K562 (cell line): ENCODE data around the gene PLA2R1. TPM values are rescaled to one million over a fixed set of nuclear protein-coding genes. Genes with fewer than 3 reads are reported as not detected.

ENCODE experiments used
- ATAC-seq: fragments of 200-7000 bp; cut with Tn5 transposase; 3 replicates; pipeline ENCODE4 v1.9.1; 2020; ENCODE audit warnings: moderate library complexity
- BruUV-seq: library from RNA; stranded (reverse); fragments of 400-500 nt; replicated peaks from 2 replicates; lab custom pipeline; 2021; lab: Mats Ljungman, UMichigan
- CTCF ChIA-PET: fragments of 300-600 bp; formaldehyde crosslinking; extraction: SDS; loops from one replicate; lab custom pipeline; 2021; ENCODE audit warnings: low intra/inter-chr PET ratio; lab: Yijun Ruan, JAX
- POLR2A ChIA-PET: fragments of 300-600, 350-650 bp; sonication (Branson Sonifier 250); formaldehyde crosslinking; extraction: SDS; loops from one replicate; lab custom pipeline; 2021; ENCODE audit warnings: antibody characterized with exemption, inconsistent platforms; lab: Yijun Ruan, JAX
- DNase-seq, 4 experiments: peaks; one replicate each; pipeline versions ENCODE4 v3.0.0 to v3.0.0-alpha.2; 2011 to 2018; ENCODE audit warnings: low spot score in 3 of 4, mixed read lengths in 3 of 4; ENCODE audit errors: extremely low read depth in 1 of 4
- FAIRE-seq: peaks from 2 replicates; lab custom pipeline; 2011; peaks lifted over from hg19 to GRCh38; lab: Jason Lieb, UNC
- H2AFZ ChIP-seq: 2 replicates; pipeline ENCODE4 v1.6.0; 2011; ENCODE audit warnings: low read depth, low read length, control low read depth, inconsistent platforms
- H3K27ac ChIP-seq: fragments of 200-600 bp; 3 replicates; pipeline ENCODE4 v1.8.0; 2011; ENCODE audit warnings: low read depth, mild to moderate bottlenecking, control low read depth, inconsistent platforms, low read length, moderate library complexity, mixed read lengths; ENCODE audit errors: extremely low read depth
- H3K27me3 ChIP-seq, 2 experiments: fragments of 300-600 bp in 1 of 2; 2 replicates in 1 of 2; 3 replicates in 1 of 2; pipeline versions ENCODE4 v1.6.0 to v1.8.0; 2011; ENCODE audit warnings: inconsistent platforms in 2 of 2, low read length in 2 of 2, mild to moderate bottlenecking in 1 of 2, mixed read lengths in 1 of 2, moderate library complexity in 1 of 2; ENCODE audit not compliant: control insufficient read depth in 2 of 2, insufficient read depth in 2 of 2
- H3K36me3 ChIP-seq: fragments of 300-600 bp; 3 replicates; pipeline ENCODE4 v1.8.0; 2011; ENCODE audit warnings: mild to moderate bottlenecking, low read length, inconsistent platforms; ENCODE audit not compliant: control insufficient read depth, insufficient read depth
- H3K4me1 ChIP-seq, 2 experiments: fragments of 200-600 bp in 1 of 2; replicated peaks in 1 of 2; 2 replicates in 1 of 2; 3 replicates in 1 of 2; pipeline versions ENCODE4 v1.5.1 to v1.8.0; 2011; ENCODE audit warnings: inconsistent platforms in 2 of 2, low read length in 2 of 2, mild to moderate bottlenecking in 1 of 2, mixed read lengths in 1 of 2, moderate library complexity in 1 of 2; ENCODE audit not compliant: control insufficient read depth in 2 of 2, insufficient read depth in 2 of 2
- H3K4me2 ChIP-seq: 2 replicates; pipeline ENCODE4 v1.6.1; 2011; ENCODE audit warnings: low read length, control low read depth, inconsistent platforms, mixed read lengths; ENCODE audit not compliant: insufficient read depth
- H3K4me3 ChIP-seq: fragments of 200-600 bp; sonication (generic), shearing (Covaris generic); 2 replicates; pipeline ENCODE4 v1.5.1; 2016; ENCODE audit warnings: control low read depth, inconsistent platforms
- H3K79me2 ChIP-seq: fragments of 200-600 bp; 3 replicates; pipeline ENCODE4 v1.8.0; 2011; ENCODE audit warnings: low read length, inconsistent platforms; ENCODE audit not compliant: control insufficient read depth, insufficient read depth
- H3K9ac ChIP-seq, 2 experiments: 2 replicates each; pipeline versions ENCODE4 v1.6.0 to v1.6.1; 2011; ENCODE audit warnings: low read depth in 2 of 2, low read length in 2 of 2, control low read depth in 1 of 2, inconsistent platforms in 1 of 2, mild to moderate bottlenecking in 1 of 2, mixed read lengths in 1 of 2; ENCODE audit not compliant: insufficient read depth in 1 of 2
- H3K9me1 ChIP-seq: one replicate; pipeline ENCODE4 v1.6.0; 2011; ENCODE audit warnings: inconsistent platforms, mild to moderate bottlenecking, low read length, moderate library complexity; ENCODE audit not compliant: control insufficient read depth, insufficient read depth
- H3K9me3 ChIP-seq: replicated peaks from 2 replicates; pipeline ENCODE4 v1.5.1; 2011; ENCODE audit warnings: low read depth, low read length, inconsistent platforms; ENCODE audit not compliant: control insufficient read depth, insufficient read depth
- H4K20me1 ChIP-seq: replicated peaks from 2 replicates; pipeline ENCODE4 v1.6.1; 2011; ENCODE audit warnings: low read length, inconsistent platforms, mixed read lengths; ENCODE audit not compliant: control insufficient read depth, insufficient read depth
- ARID2 ChIP-seq: fragments of 450-650 bp; IDR thresholded peaks from 2 replicates; pipeline ENCODE4 v1.6.1; 2017; ENCODE audit warnings: antibody characterized with exemption, mild to moderate bottlenecking
- BRF2 ChIP-seq: IDR thresholded peaks from 3 replicates; pipeline ENCODE4 v1.6.1; 2011; ENCODE audit warnings: borderline replicate concordance, mild to moderate bottlenecking; ENCODE audit not compliant: insufficient read length, insufficient read depth
- EP400 ChIP-seq: fragments of 450-650 bp; IDR thresholded peaks from 2 replicates; pipeline ENCODE4 v1.6.1; 2017; ENCODE audit warnings: antibody characterized with exemption, mild to moderate bottlenecking, moderate library complexity
- HNRNPUL1 ChIP-seq: fragments of 200-400 bp; formaldehyde crosslinking; IDR thresholded peaks from 2 replicates; pipeline ENCODE4 v1.6.1; 2017; ENCODE audit warnings: low read length
- KDM2B ChIP-seq: fragments of 250-450 bp; sonication (Bioruptor Pico); IDR thresholded peaks from 2 replicates; pipeline ENCODE4 v1.8.0; 2021; ENCODE audit warnings: mild to moderate bottlenecking, moderate library complexity
- NELFE ChIP-seq: IDR thresholded peaks from 2 replicates; pipeline ENCODE4 v1.6.1; 2011; ENCODE audit warnings: mild to moderate bottlenecking; ENCODE audit not compliant: insufficient read depth, insufficient read length
- PATZ1 ChIP-seq: fragments of 250-450 bp; sonication (Bioruptor Pico); IDR thresholded peaks from 2 replicates; pipeline ENCODE4 v1.5.0; 2020; ENCODE audit warnings: mild to moderate bottlenecking, borderline replicate concordance
- POLR3A ChIP-seq: IDR thresholded peaks from 2 replicates; pipeline ENCODE4 v1.6.1; 2011; ENCODE audit warnings: borderline replicate concordance, mild to moderate bottlenecking, moderate library complexity; ENCODE audit not compliant: insufficient read length, insufficient read depth; ENCODE audit errors: extremely low read depth
- SIX5 ChIP-seq, 2 experiments: IDR thresholded peaks; 2 replicates each; pipeline ENCODE4 v1.6.1; 2011; ENCODE audit warnings: low read length in 2 of 2, borderline replicate concordance in 1 of 2, low read depth in 1 of 2, mild to moderate bottlenecking in 1 of 2, moderate library complexity in 1 of 2; ENCODE audit not compliant: insufficient read depth in 1 of 2
- TAF9B ChIP-seq: fragments of 450-650 bp; IDR thresholded peaks from 2 replicates; pipeline ENCODE4 v1.6.1; 2018; ENCODE audit warnings: mild to moderate bottlenecking; ENCODE audit not compliant: partially characterized antibody
- TEAD2 ChIP-seq: fragments of 450-650 bp; IDR thresholded peaks from 2 replicates; pipeline ENCODE4 v1.6.1; 2016; ENCODE audit warnings: missing genetic modification characterization, control low read depth, missing compliant biosample characterization
- THRB ChIP-seq: fragments of 450-650 bp; formaldehyde crosslinking; conservative IDR thresholded peaks from 2 replicates; pipeline ENCODE4 v1.4.0; 2022; ENCODE audit warnings: mild to moderate bottlenecking, missing genetic modification characterization
- VEZF1 ChIP-seq: fragments of 200-800 bp; sonication (Bioruptor generic); IDR thresholded peaks from 2 replicates; pipeline ENCODE4 v1.6.1; 2017; ENCODE audit warnings: missing genetic modification characterization, missing compliant biosample characterization
- ZNF146 ChIP-seq: IDR thresholded peaks from one replicate; pipeline ENCODE4 v1.6.1; 2018; ENCODE audit warnings: missing compliant biosample characterization; ENCODE audit not compliant: unreplicated experiment
- ZNF197 ChIP-seq: fragments of 200-800 bp; sonication (Bioruptor generic); IDR thresholded peaks from 2 replicates; pipeline ENCODE4 v1.6.1; 2016; ENCODE audit warnings: low read depth, missing genetic modification characterization, missing compliant biosample characterization
- WGBS: fragments of 100-300 bp; shearing (Covaris generic); methylation state at CpG from one replicate; pipeline ENCODE4 v1.1.6; 2016; ENCODE audit warnings: low coverage, mixed read lengths; ENCODE audit not compliant: insufficient coverage; ENCODE audit errors: missing lambda C conversion rate; 5-methylcytosine and 5-hydroxymethylcytosine counted together
- in situ Hi-C: fragments of 300-500 bp; cut with MboI; formaldehyde crosslinking; loops from 4 replicates; pipeline ENCODE4 v1.15.0; 2018; ENCODE audit warnings: inconsistent platforms, mixed read lengths
- intact Hi-C: fragments of 100-400 bp; cut with micrococcal nuclease; formaldehyde crosslinking; loops from 2 replicates; pipeline ENCODE4 v1.14.2; 2022
- polyA plus RNA-seq, 8 experiments: library from polyadenylated mRNA; depleted of rRNA in 4 of 8; stranded (reverse) in 5 of 8; unstranded in 3 of 8; fragments of >200 nt; fragmentation: Nextera tagmentation in 2 of 8; fragmentation: Illumina TruSeq in 1 of 8; extraction: Ambion mirVana in 2 of 8; extraction: Trizol in 1 of 8; gene quantifications; 2 replicates each; pipeline versions ENCODE4 v1.2.1 to v1.2.3, GENCODE V29; 2011 to 2014; ENCODE audit warnings: inconsistent platforms in 1 of 8, missing spikeins in 1 of 8
- total RNA-seq, 7 experiments: library from RNA; depleted of rRNA in 6 of 7; stranded (reverse); fragments of >200 nt in 6 of 7; fragmentation: Illumina TruSeq in 2 of 7; extraction: Trizol in 2 of 7; gene quantifications; 2 replicates each; pipeline versions ENCODE4 v1.2.1 to v1.2.3, GENCODE V29; 2011 to 2021; ENCODE audit warnings: low replicate concordance in 1 of 7

Gene PLA2R1
- total and polyA plus RNA-seq, 9 of the 15 experiments (the other 6 are each of a cell fraction or from before 2014, with no cell fraction given), result not detected

- Histone ChIP-seq H3K4me2 (no peak overlapping the region), H2AFZ (no peak overlapping the region), H3K9me1 (no peaks in the 10 kb centered on the region), H3K4me3 (no peak overlapping the region), H4K20me1 (no peaks in the 10 kb centered on the region), H3K9me3 (no peaks in the 10 kb centered on the region), H3K4me1 (no peaks in the 10 kb centered on the region), H3K27me3 (no peaks in the 10 kb centered on the region), H3K27ac (no peak overlapping the region), H3K36me3 (no peaks in the 10 kb centered on the region), H3K9ac (no peak overlapping the region), H3K79me2 (no peaks in the 10 kb centered on the region)
- DNase-seq, result no peak
- CTCF ChIA-PET, result no interaction called here
- in situ Hi-C loops (no loop called here), intact Hi-C loops (no loop called here)
- no peak for ATAC-seq
- BruUV-seq, result no TSS peak
- no peak for FAIRE-seq
- 0% methylated on average over 6 of the region's 6 CpGs for WGBS
- POLR2A ChIA-PET, result no interaction called here
- TF ChIP-seq TAF9B (no peak), TEAD2 (tag) (no peak), NELFE (no peak), EP400 (no peak), VEZF1 (CRISPR knock-in tag) (no peak), KDM2B (CRISPR knock-in tag) (no peak), HNRNPUL1 (no peak), SIX5 (IDR thresholded peaks at IDR 0.05; ENCODE audit: borderline replicate concordance in 1 of 2, insufficient read depth in 1 of 2, low read depth in 1 of 2, low read length in 2 of 2) (no peak), THRB (CRISPR knock-in tag) (no peak), PATZ1 (CRISPR knock-in tag) (no peak), ZNF197 (no peak), ARID2 (no peak), ZNF146 (CRISPR knock-in tag) (no peak), BRF2 (no peak), POLR3A (no peak)
Measured at GRCh38 chr2:160015746-160016145, 46.7 kb downstream of the PLA2R1 start.
